ENCODE results near the gene SCP2.

The SCP2 gene, protein sequence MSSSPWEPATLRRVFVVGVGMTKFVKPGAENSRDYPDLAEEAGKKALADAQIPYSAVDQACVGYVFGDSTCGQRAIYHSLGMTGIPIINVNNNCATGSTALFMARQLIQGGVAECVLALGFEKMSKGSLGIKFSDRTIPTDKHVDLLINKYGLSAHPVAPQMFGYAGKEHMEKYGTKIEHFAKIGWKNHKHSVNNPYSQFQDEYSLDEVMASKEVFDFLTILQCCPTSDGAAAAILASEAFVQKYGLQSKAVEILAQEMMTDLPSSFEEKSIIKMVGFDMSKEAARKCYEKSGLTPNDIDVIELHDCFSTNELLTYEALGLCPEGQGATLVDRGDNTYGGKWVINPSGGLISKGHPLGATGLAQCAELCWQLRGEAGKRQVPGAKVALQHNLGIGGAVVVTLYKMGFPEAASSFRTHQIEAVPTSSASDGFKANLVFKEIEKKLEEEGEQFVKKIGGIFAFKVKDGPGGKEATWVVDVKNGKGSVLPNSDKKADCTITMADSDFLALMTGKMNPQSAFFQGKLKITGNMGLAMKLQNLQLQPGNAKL

DNA sequence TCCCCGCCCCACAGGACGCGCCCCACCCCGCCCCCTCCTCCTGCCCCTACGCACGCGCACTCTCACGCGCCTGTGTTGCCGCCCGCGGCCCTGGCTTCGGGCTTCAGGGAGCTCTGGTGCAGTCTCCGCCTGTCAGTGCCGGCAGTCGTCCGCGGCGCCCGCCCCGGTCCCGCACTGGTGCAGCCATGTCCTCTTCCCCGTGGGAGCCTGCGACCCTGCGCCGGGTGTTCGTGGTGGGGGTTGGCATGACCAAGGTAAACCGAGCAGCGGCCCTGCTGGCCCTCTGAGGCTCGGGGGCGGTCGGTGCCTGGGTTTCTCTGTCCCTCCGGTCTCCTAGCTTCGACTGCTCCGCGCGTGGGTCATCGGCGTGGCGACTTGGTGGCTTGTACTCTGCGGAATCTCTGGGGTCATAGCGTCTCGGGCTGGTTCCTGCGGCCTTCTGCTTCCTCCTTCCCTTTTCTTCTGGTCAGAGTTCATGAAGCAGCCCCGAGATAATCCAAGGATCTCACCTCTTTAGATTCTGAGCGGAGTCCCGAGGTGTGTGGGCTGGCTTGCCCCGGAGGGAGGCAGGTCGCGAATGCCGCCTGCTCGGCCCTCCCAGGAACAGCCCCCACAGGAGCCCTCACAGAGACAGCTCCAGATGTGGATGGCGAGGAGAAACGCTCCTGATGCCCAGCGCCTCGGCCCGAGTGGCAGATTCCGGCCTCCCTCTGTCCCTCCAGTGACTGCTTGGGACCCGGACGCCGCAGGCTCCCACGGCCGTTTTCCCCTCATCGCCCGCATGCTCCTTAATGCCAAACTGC is at the start of gene SCP2:
SCP2 (plus strand) TSS at position 65 of the 803 bp plus-strand sequence; CDS start at position 186, 121 bp downstream.
- H3F3A ChIP-seq (ENCODE audit: insufficient read depth, low read length), result no peaks in the 10 kb centered on the region
- no peak within 1 kb of the TSS for H3K4me3 ChIP-seq (ENCODE audit: low read depth, low read length, poor library complexity, severe bottlenecking)
- no peak within 1 kb of the TSS for H3K4me2 ChIP-seq (ENCODE audit: low read length)
- H2AFZ ChIP-seq (ENCODE audit: low read length), result no peak within 1 kb of the TSS
- H3K27me3 ChIP-seq (ENCODE audit: insufficient read depth, low read length), result 0 out of 2 replicates have a peak, but pooled peaks cover 4% of the 10 kb centered on the region
- no peak within 1 kb of the TSS for H3K9ac ChIP-seq (ENCODE audit: low read length)
- H3K9me2 ChIP-seq (ENCODE audit: low read depth, low read length), result no peaks in the 10 kb centered on the region
- no peaks in the 10 kb centered on the region for H3K79me2 ChIP-seq (ENCODE audit: insufficient read depth, low read length)
- TF ChIP-seq, protein P1, sequence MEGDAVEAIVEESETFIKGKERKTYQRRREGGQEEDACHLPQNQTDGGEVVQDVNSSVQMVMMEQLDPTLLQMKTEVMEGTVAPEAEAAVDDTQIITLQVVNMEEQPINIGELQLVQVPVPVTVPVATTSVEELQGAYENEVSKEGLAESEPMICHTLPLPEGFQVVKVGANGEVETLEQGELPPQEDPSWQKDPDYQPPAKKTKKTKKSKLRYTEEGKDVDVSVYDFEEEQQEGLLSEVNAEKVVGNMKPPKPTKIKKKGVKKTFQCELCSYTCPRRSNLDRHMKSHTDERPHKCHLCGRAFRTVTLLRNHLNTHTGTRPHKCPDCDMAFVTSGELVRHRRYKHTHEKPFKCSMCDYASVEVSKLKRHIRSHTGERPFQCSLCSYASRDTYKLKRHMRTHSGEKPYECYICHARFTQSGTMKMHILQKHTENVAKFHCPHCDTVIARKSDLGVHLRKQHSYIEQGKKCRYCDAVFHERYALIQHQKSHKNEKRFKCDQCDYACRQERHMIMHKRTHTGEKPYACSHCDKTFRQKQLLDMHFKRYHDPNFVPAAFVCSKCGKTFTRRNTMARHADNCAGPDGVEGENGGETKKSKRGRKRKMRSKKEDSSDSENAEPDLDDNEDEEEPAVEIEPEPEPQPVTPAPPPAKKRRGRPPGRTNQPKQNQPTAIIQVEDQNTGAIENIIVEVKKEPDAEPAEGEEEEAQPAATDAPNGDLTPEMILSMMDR (IDR thresholded peaks at IDR 0.05; ENCODE audit: low read length), result no peak
- TF ChIP-seq EZH2 (IDR thresholded peaks at IDR 0.05; ENCODE audit: borderline replicate concordance, low read length), result no peak
- no peaks in the 10 kb centered on the region for H3K36me3 ChIP-seq (ENCODE audit: insufficient read depth, low read length)
- H3K9me3 ChIP-seq (ENCODE audit: low read length), result no peaks in the 10 kb centered on the region
- H3K27ac ChIP-seq (ENCODE audit: low read depth, low read length, poor library complexity, severe bottlenecking), result no peak within 1 kb of the TSS
- no peaks in the 10 kb centered on the region for H4K20me1 ChIP-seq (ENCODE audit: insufficient read depth, low read length)
- no peaks in the 10 kb centered on the region for H3K4me1 ChIP-seq (ENCODE audit: insufficient read depth, low read length, severe bottlenecking)

DNA sequence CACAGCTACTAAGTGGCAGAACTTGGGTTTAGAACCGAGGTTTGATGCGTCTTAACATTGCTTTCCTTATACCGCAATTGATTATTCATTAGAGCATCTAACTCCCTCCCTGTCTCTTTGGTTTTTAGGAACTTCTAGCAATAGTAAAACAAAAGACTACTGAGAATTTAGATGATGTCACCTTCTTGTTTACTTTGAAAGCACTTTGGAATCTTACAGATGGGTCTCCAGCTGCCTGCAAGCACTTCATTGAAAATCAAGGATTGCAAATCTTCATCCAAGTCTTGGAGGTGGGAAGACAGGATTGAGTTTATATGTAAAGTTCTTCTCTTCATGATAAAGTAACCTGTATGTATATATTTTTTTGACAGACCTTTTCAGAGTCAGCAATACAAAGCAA is 49.5 kb upstream of the SCP2 start:
- H3K79me2 ChIP-seq (ENCODE audit: insufficient read depth, low read length), result no peaks in the 10 kb centered on the region
- H3K27me3 ChIP-seq (ENCODE audit: insufficient read depth, low read length), result no peaks in the 10 kb centered on the region
- no peak overlapping the region for H3K4me3 ChIP-seq (ENCODE audit: low read depth, low read length, poor library complexity, severe bottlenecking)
- no peak overlapping the region for H3K4me2 ChIP-seq (ENCODE audit: low read length)
- no peak overlapping the region for H2AFZ ChIP-seq (ENCODE audit: low read length)
- H3K9ac ChIP-seq (ENCODE audit: low read length), result no peak overlapping the region
- TF ChIP-seq, protein P1 (IDR thresholded peaks at IDR 0.05; ENCODE audit: low read length), result no peak
- TF ChIP-seq EZH2 (IDR thresholded peaks at IDR 0.05; ENCODE audit: borderline replicate concordance, low read length), result no peak
- no peak overlapping the region for H3K27ac ChIP-seq (ENCODE audit: low read depth, low read length, poor library complexity, severe bottlenecking)
- H3K9me3 ChIP-seq (ENCODE audit: low read length), result peaks cover 5% of the 10 kb centered on the region; the same call in 1 of the 2 replicates
- H3K4me1 ChIP-seq (ENCODE audit: insufficient read depth, low read length, severe bottlenecking), result no peaks in the 10 kb centered on the region
- no peaks in the 10 kb centered on the region for H3F3A ChIP-seq (ENCODE audit: insufficient read depth, low read length)
- H4K20me1 ChIP-seq (ENCODE audit: insufficient read depth, low read length), result no peaks in the 10 kb centered on the region
- H3K9me2 ChIP-seq (ENCODE audit: low read depth, low read length), result no peaks in the 10 kb centered on the region
- peaks cover 52% of the 10 kb centered on the region for H3K36me3 ChIP-seq (ENCODE audit: insufficient read depth, low read length)

DNA sequence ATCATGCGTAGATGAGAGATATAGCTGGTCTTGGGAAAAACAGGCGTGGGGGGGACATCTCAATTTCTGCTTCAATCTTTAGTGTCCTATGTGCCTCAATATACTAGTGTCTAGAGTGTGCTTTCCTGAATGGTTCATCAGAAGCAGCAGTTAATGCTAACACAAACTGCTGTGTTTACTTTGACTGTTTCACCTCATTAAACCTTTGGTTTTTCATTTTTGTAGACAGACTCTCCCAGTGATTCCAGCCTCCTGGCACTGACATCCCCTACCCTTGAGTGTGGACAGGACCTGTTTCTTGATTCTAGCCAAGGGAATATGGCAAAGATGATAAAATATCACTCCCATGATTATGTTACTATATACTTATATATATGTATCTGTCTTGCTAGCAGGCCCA is 46.9 kb upstream of the SCP2 start:
- H3K27ac ChIP-seq (ENCODE audit: low read depth, low read length, poor library complexity, severe bottlenecking), result no peak overlapping the region
- no peaks in the 10 kb centered on the region for H3K79me2 ChIP-seq (ENCODE audit: insufficient read depth, low read length)
- no peaks in the 10 kb centered on the region for H4K20me1 ChIP-seq (ENCODE audit: insufficient read depth, low read length)
- no peaks in the 10 kb centered on the region for H3K9me2 ChIP-seq (ENCODE audit: low read depth, low read length)
- H3K4me3 ChIP-seq (ENCODE audit: low read depth, low read length, poor library complexity, severe bottlenecking), result no peak overlapping the region
- H3K36me3 ChIP-seq (ENCODE audit: insufficient read depth, low read length), result peaks cover 49% of the 10 kb centered on the region
- no peak overlapping the region for H3K9ac ChIP-seq (ENCODE audit: low read length)
- no peaks in the 10 kb centered on the region for H3K27me3 ChIP-seq (ENCODE audit: insufficient read depth, low read length)
- no peak for TF ChIP-seq EZH2 (IDR thresholded peaks at IDR 0.05; ENCODE audit: borderline replicate concordance, low read length)
- TF ChIP-seq, protein P1 (IDR thresholded peaks at IDR 0.05; ENCODE audit: low read length), result no peak
- H3K9me3 ChIP-seq (ENCODE audit: low read length), result peaks cover 6% of the 10 kb centered on the region; the same call in 1 of the 2 replicates
- no peak overlapping the region for H3K4me2 ChIP-seq (ENCODE audit: low read length)
- H3K4me1 ChIP-seq (ENCODE audit: insufficient read depth, low read length, severe bottlenecking), result no peaks in the 10 kb centered on the region
- no peaks in the 10 kb centered on the region for H3F3A ChIP-seq (ENCODE audit: insufficient read depth, low read length)
- H2AFZ ChIP-seq (ENCODE audit: low read length), result no peak overlapping the region
